WERI-Rb-1 (cell line): ENCODE measurements around the gene LMAN2L.

Source experiments
- DNase-seq: peaks from one replicate; pipeline ENCODE4 v3.0.0-alpha.2; 2020
- H3K27ac ChIP-seq: fragments of 250-450 bp; sonication (Bioruptor Pico); 2 replicates; pipeline ENCODE4 v1.5.1; 2020; ENCODE audit warnings: mild to moderate bottlenecking, moderate library complexity
- H3K27me3 ChIP-seq: fragments of 250-450 bp; sonication (Bioruptor Pico); 2 replicates; pipeline ENCODE4 v1.5.1; 2021; ENCODE audit warnings: mild to moderate bottlenecking, low read depth, moderate library complexity; ENCODE audit not compliant: insufficient read depth, severe bottlenecking
- H3K36me3 ChIP-seq: fragments of 250-450 bp; sonication (Bioruptor Pico); 2 replicates; pipeline ENCODE4 v1.5.1; 2020; ENCODE audit warnings: mild to moderate bottlenecking, moderate library complexity
- H3K4me3 ChIP-seq: 2 replicates; pipeline ENCODE4 v1.5.1; 2011; ENCODE audit warnings: low read depth, mild to moderate bottlenecking, control low read depth, low read length
- H3K9me3 ChIP-seq: fragments of 250-450 bp; sonication (Bioruptor Pico); 2 replicates; pipeline ENCODE4 v1.5.1; 2021; ENCODE audit warnings: mild to moderate bottlenecking, moderate library complexity; ENCODE audit not compliant: severe bottlenecking
- TF ChIP-seq, protein P1 (sequence below): IDR thresholded peaks from 2 replicates; pipeline ENCODE4 v1.5.1; 2011; ENCODE audit warnings: low read depth, mild to moderate bottlenecking, control low read depth, inconsistent platforms, low read length

Gene LMAN2L

DNA sequence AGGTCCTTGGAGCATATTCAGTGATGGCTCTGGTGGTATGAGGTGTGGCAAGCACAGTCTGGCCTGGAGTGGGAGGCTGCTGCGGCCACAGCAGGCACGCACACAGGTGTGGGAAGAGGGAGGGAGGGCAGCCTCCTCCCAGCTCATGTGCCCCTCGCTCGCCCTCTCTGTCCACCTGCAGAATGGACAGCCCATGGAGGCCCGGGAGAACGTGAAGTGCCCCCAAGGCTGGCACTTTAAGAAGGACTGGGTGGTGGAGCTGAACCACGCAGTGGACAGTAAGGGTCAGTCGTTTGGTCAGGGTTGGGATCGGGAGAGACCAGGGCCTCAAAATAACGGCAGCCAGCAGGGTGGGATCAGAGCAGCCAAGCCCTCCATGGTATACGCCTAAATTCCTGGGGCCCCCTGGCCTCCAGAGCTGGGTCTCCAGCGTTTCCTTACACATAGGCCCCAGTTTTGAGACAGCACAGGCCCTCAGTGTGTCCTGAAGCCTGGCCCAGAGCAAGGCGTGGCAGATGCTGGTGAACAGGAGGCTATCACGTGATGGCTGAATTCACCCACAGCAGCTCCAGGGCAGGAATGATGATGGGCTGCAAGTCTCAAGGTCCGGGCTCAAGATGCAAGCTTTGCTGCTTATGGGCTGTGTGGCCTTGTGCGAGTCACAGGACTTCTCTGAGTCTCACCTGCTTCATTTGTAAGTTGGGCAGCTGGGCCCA, 49.4 kb downstream of the LMAN2L start:
- TF ChIP-seq, protein P1, sequence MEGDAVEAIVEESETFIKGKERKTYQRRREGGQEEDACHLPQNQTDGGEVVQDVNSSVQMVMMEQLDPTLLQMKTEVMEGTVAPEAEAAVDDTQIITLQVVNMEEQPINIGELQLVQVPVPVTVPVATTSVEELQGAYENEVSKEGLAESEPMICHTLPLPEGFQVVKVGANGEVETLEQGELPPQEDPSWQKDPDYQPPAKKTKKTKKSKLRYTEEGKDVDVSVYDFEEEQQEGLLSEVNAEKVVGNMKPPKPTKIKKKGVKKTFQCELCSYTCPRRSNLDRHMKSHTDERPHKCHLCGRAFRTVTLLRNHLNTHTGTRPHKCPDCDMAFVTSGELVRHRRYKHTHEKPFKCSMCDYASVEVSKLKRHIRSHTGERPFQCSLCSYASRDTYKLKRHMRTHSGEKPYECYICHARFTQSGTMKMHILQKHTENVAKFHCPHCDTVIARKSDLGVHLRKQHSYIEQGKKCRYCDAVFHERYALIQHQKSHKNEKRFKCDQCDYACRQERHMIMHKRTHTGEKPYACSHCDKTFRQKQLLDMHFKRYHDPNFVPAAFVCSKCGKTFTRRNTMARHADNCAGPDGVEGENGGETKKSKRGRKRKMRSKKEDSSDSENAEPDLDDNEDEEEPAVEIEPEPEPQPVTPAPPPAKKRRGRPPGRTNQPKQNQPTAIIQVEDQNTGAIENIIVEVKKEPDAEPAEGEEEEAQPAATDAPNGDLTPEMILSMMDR = no peak
- H3K9me3 ChIP-seq = no peaks in the 10 kb centered on the region
- DNase-seq = no peak
- no peaks in the 10 kb centered on the region for H3K27me3 ChIP-seq
- H3K36me3 ChIP-seq = no peaks in the 10 kb centered on the region
- H3K4me3 ChIP-seq = no peak overlapping the region
- no peak overlapping the region for H3K27ac ChIP-seq

DNA sequence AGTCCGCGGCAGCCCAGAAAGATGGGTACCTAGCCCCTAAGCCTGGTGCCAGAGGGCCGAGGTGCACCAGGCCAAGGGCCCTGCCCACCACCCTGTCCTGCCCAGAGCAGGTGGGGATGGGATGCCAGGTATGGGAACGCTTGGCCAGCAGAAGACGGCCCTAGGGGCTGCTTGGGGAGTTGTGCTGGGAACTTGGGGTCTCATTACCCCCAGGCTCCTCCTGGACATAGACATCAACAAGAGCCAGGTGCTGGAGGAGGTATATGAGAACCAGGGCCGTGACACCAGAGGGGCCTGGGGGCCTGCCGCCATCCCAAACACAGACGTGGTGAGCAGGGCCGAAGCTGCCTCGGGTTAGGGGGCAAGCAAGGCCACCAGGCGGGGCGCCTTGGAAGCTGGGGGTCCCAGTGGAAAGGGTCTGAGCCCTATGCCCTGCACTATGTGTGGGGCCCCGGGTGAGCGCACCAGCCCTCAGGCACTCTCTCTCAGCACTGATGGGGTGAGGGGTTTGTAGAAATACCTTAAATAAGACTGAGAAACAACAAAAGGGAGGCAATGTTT, 50.4 kb downstream of the LMAN2L start:
- H3K9me3 ChIP-seq = no peaks in the 10 kb centered on the region
- DNase-seq = no peak
- H3K27me3 ChIP-seq = no peaks in the 10 kb centered on the region
- H3K36me3 ChIP-seq = no peaks in the 10 kb centered on the region
- H3K27ac ChIP-seq = no peak overlapping the region
- no peak overlapping the region for H3K4me3 ChIP-seq
- TF ChIP-seq, protein P1 = no peak

DNA sequence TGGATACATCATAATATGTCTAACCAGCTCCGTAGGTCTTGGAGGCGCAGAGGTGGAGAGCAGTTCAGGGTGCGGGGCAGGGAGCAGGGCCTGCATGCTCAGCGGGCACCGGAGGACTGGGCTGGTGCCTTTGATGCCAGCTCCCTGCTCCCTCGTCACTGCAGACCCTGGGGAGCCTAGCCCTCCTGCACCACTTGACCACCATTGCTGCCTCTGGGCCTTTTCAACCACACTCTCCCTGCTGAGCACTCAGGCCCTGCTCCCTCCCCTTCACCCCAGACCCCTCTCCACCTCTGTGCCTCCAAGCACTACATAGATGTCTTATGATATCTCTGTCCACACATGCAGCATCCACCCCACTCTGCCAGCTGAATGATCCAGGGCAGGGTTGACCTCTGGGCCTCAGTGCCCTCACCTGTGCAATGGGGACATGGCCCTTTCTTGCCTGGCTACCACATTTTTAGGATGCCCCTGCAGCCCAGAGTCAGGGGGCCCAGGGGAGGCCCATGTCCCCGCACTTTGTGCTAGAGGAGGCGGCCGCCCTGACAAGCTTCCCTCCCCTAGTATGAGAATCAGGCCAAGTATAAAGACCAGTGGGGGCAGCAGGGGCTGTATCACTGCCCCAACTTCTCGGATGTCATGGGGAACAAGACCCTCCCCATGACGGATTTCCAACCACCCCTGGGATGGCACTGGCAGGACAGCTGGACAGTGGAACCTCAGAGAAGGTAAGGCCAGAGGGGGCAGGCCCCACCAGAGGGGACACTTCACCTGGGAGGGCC, 51.0 kb downstream of the LMAN2L start:
- no peaks in the 10 kb centered on the region for H3K27me3 ChIP-seq
- H3K36me3 ChIP-seq = no peaks in the 10 kb centered on the region
- no peak overlapping the region for H3K4me3 ChIP-seq
- no peaks in the 10 kb centered on the region for H3K9me3 ChIP-seq
- no peak for DNase-seq
- TF ChIP-seq, protein P1 = no peak
- H3K27ac ChIP-seq = no peak overlapping the region

DNA sequence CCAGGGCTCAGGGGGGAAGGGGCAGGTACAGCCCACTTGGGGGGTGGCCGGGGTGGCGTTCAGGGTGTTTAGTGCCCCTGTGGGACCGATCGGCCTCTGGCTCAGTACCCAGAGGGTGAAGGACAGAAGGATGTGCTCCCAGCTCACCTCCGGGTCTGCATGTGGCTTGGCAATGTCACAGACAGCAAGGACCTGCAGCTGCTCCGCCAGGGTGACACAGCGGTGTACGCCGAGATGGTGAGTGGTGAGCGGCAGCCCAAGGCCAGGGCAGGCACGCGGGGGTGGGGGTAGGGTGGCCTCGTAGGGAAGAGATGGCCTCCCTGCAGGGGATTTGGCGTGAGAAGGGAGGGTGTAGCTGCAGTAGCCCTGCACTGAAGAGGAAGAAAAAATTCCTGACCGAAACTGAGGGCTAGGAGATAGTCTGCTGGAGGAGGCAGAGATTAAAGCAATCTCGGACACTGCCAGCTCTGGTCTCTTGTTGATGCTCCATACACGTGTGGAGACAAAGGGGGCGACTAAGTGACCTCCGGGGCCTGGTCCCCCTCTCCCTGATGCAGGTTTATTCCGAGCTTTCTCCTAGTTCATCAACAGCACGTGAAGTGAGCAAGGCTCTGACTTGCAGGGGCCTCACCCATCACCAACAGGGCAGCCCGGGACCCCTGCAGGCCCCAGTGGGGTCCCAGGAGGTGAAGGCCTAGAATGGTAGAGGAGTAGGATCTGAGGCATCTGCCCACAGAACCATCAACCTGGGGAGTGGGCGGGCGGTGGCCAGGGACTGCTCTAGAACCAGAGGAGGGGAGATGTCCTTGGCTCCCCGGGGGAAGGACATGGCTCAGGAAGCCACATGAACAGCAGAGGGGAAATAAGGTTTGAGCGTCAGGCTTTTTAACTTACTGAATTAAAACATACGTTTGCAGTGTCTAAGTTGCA, 51.9 kb downstream of the LMAN2L start:
- no peak for DNase-seq
- Histone ChIP-seq H3K27ac (no peak overlapping the region), H3K9me3 (no peaks in the 10 kb centered on the region), H3K27me3 (no peaks in the 10 kb centered on the region), H3K4me3 (no peak overlapping the region), H3K36me3 (no peaks in the 10 kb centered on the region)
- TF ChIP-seq, protein P1 = no peak

DNA sequence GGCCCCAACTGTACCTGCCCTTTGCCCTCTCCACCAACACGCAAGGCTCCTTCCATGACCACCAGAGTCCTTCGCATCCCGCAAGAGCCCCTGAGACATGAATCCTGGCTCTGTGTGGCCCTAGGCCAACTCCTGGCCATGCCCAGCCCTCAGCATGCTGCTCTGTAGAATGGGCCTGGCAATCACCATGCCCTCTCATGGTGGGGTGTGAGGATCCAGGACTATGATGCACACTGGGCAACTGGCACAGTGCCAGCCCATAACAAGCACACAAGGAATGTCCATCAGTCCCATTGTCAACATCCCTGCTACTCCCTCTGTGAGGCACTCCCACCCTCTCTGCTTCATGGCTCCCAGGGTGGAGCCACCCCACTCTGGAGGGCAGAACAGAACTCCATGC, 52.6 kb downstream of the LMAN2L start:
- Histone ChIP-seq H3K4me3 (no peak overlapping the region), H3K27me3 (no peaks in the 10 kb centered on the region), H3K9me3 (no peaks in the 10 kb centered on the region), H3K27ac (no peak overlapping the region), H3K36me3 (no peaks in the 10 kb centered on the region)
- TF ChIP-seq, protein P1 = no peak
- DNase-seq = no peak
